Mesothelial cell of epicardium (in vitro differentiated cells): ENCODE data around the gene LRFN3. TPM values are rescaled to one million over a fixed set of nuclear protein-coding genes. Genes with fewer than 3 reads are reported as not detected.
"Not testable (repeated sequence)": the region's sequence is repeated elsewhere in the genome, so short reads cannot be mapped to it uniquely, and the experiment has no call there.

ENCODE experiments used
- DNase-seq, 2 experiments: peaks; one replicate each; pipeline ENCODE4 v3.0.0; 2021; ENCODE audit warnings: low spot score in 2 of 2; ENCODE audit not compliant: unreplicated experiment in 2 of 2
- H3K27ac Mint-ChIP-seq: 2 replicates; pipeline ENCODE4 v1.8.0; 2021; ENCODE audit warnings: mixed read lengths
- H3K27me3 Mint-ChIP-seq: 2 replicates; pipeline ENCODE4 v1.8.0; 2021; ENCODE audit warnings: low read depth, mixed read lengths
- H3K36me3 Mint-ChIP-seq: 2 replicates; pipeline ENCODE4 v1.8.0; 2021; ENCODE audit warnings: mixed read lengths
- H3K4me1 Mint-ChIP-seq: 2 replicates; pipeline ENCODE4 v1.8.0; 2021; ENCODE audit warnings: mixed read lengths
- H3K4me3 Mint-ChIP-seq: 2 replicates; pipeline ENCODE4 v1.8.0; 2021; ENCODE audit warnings: mild to moderate bottlenecking, moderate library complexity, mixed read lengths
- H3K9me3 Mint-ChIP-seq: 2 replicates; pipeline ENCODE4 v1.8.0; 2021; ENCODE audit warnings: mixed read lengths
- CTCF ChIP-seq: fragments of 200-600 bp; sonication (generic); IDR thresholded peaks from one replicate; pipeline ENCODE4 v1.5.0; 2021; ENCODE audit warnings: antibody characterized with exemption; ENCODE audit not compliant: unreplicated experiment
- total RNA-seq: library from RNA; stranded (reverse); gene quantifications from 3 replicates; pipeline ENCODE4 v1.2.1, GENCODE V29; 2021

The LRFN3 gene, protein sequence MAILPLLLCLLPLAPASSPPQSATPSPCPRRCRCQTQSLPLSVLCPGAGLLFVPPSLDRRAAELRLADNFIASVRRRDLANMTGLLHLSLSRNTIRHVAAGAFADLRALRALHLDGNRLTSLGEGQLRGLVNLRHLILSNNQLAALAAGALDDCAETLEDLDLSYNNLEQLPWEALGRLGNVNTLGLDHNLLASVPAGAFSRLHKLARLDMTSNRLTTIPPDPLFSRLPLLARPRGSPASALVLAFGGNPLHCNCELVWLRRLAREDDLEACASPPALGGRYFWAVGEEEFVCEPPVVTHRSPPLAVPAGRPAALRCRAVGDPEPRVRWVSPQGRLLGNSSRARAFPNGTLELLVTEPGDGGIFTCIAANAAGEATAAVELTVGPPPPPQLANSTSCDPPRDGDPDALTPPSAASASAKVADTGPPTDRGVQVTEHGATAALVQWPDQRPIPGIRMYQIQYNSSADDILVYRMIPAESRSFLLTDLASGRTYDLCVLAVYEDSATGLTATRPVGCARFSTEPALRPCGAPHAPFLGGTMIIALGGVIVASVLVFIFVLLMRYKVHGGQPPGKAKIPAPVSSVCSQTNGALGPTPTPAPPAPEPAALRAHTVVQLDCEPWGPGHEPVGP
- total RNA-seq, result 25.7 to 28.5 TPM (median 27.5 TPM) in 3 replicates

DNA sequence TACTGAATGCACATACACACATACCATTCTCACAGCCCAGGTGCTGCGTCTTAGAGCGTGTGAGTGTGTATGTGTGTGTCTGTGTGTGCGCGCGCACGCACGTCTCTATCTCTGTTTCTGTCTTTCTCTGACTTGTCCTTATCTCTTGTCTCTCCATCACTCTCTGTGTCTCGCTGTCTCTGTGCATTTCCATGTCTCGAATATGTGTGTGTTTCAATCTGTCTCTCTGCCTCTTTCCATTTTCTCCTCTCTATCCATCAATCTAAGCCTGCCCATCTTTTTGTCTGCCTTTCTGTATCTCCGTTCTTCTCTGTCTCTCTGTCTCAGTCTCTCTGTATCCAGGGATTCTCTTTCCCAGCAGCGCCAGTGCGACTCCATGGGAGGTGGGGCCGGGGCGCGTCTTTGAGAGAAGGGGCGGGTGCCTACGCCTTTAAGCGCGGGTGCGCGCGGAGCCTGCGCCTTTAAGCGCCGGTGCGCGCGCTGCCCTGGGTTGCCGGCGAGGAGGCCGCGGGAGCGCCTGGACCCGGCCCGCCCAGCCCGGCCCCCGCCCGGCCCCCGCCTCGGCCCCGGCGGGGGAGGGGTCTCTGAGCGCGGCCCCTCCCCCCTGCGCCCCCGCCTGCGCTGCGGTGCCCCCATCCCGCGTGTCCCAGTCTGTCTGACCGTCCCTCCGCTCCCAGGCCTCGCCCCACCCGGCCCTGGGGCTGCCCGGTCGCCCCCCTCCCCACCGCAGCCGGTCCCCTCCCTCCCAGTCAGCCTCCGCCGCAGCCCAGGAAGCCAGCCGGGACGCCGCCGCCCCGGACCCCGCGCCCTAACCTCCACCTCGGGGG, at the start of gene LRFN3:
LRFN3 (plus strand) TSS at position 464 of the 827 bp plus-strand sequence. CDS start 3,052 bp downstream, outside the sequence.
- Mint-ChIP-seq H3K9me3 (no peaks in the 10 kb centered on the region), H3K36me3 (peaks cover 4% of the 10 kb centered on the region), H3K4me1 (peaks cover 29% of the 10 kb centered on the region), H3K27me3 (no peaks in the 10 kb centered on the region), H3K27ac (peak within 1 kb of the TSS; percentile 64), H3K4me3 (peak within 1 kb of the TSS; percentile 90)
- no peak for TF ChIP-seq CTCF
- peak; percentile 53 to 71 for DNase-seq

DNA sequence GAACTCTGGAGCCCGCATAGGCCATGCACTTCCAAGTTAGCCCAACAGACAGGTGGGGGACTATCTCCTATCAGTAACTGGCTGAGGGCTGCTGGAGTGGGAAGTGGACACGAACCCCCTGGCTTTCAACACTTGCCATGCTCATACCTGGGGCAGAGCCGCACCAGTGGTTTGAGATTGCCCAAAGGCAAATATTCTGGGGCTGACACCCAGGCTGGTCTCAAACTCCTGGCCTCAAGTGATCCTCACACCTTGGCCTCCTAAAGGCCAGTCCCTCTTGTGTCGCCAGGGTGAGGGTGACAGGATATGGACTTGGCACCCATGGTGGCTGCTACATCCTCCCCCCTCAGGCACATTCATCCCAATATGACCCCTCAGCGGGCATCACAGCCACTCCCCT, 49.0 kb upstream of the LRFN3 start:
- no peak for TF ChIP-seq CTCF
- no peak overlapping the region for H3K4me3 Mint-ChIP-seq
- H3K36me3 Mint-ChIP-seq, result peaks cover 33% of the 10 kb centered on the region
- H3K4me1 Mint-ChIP-seq, result no peaks in the 10 kb centered on the region
- H3K27ac Mint-ChIP-seq, result no peak overlapping the region
- no peaks in the 10 kb centered on the region for H3K9me3 Mint-ChIP-seq
- no peaks in the 10 kb centered on the region for H3K27me3 Mint-ChIP-seq
- DNase-seq, result no peak

- Mint-ChIP-seq H3K27me3 (no peaks in the 10 kb centered on the region), H3K4me1 (no peaks in the 10 kb centered on the region), H3K36me3 (peaks cover 39% of the 10 kb centered on the region), H3K4me3 (no peak overlapping the region), H3K9me3 (no peaks in the 10 kb centered on the region), H3K27ac (no peak overlapping the region)
- no peak for DNase-seq
- TF ChIP-seq CTCF, result no peak
Observed at GRCh38 chr19:35888398-35888797, 47.8 kb upstream of the LRFN3 start.

DNA sequence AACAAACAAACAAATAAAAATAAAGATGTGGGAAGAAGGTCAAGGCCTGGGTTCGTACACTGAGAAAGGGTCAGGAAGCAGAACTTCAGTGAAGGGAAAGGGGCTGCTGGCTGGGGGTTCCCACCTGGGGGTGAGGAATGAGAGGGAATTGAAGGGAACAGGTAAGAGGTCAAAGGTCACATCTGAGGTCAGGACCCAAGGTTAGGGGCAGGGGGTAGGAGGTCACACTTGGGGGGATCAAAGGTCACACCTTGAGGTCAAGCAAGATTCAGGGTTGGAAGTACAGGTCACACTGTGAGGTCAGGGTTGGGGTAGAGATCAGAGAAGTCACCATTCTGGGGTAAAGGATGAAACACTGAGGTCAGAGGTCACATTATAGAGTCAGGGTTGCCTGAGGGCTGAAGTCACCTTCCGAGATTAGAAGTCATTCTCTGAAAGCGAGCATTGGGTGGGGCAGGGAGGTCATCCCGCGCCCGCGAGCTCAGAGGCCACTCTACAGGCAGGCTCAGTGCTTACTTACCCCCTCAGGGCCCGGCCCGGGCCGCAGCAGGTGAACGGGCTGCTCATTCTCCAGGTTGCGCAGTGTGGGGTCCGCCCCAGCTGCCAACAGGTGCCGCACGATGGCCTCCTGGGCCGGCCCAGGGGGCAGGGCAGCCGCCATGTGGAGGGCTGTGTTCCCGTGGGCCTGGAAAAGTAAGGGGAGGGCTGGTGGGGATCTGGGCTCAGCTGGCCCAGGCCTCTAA, 46.6 kb upstream of the LRFN3 start:
- Mint-ChIP-seq H3K4me1 (no peaks in the 10 kb centered on the region), H3K27me3 (no peaks in the 10 kb centered on the region), H3K9me3 (no peaks in the 10 kb centered on the region), H3K36me3 (peaks cover 39% of the 10 kb centered on the region), H3K27ac (no peak overlapping the region), H3K4me3 (no peak overlapping the region)
- DNase-seq, result no peak
- no peak for TF ChIP-seq CTCF

DNA sequence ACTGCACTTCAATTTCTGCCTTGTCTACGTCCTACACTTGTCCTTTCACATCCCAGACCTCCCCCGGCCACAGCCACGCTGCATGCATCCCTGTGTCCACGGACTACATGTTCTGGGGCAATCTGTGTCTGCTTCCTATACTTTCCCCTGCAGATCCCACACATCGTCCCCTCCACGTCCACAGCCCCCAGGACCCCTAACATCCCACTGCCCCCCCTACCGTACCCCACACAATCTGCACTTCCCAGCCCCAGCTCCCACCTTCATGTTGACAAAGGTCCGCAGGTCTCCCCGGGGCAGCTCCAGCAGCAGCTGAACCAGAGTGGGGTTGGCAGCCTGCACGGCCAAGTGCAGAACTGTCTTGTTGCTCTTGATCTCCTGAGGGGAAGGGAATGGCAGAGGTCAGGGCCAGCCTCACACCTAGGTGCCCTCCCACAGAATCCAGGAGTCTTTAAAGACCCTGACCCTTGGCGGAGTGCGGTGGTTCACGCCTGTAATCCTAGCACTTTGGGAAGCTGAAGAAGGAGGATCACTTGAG, 46.0 kb upstream of the LRFN3 start:
- Mint-ChIP-seq H3K27ac (no peak overlapping the region), H3K36me3 (peaks cover 41% of the 10 kb centered on the region), H3K27me3 (no peaks in the 10 kb centered on the region), H3K9me3 (no peaks in the 10 kb centered on the region), H3K4me1 (no peaks in the 10 kb centered on the region), H3K4me3 (no peak overlapping the region)
- TF ChIP-seq CTCF, result no peak
- no peak for DNase-seq

- not testable (repeated sequence) for H3K4me1 Mint-ChIP-seq, H3K9me3 Mint-ChIP-seq, DNase-seq, H3K4me3 Mint-ChIP-seq, H3K27me3 Mint-ChIP-seq, H3K27ac Mint-ChIP-seq
- peaks cover 39% of the 10 kb centered on the region for H3K36me3 Mint-ChIP-seq
Observed at GRCh38 chr19:35891819-35892218, 44.4 kb upstream of the LRFN3 start.
